SU-DHL-6 (cell line): ENCODE results near the gene IL17RE.

Experiments
- H2AFZ ChIP-seq: fragments of 200-600 bp; sonication (generic); 2 replicates; pipeline ENCODE4 v1.6.1; 2014; ENCODE audit warnings: low read depth, mild to moderate bottlenecking, moderate library complexity, mixed read lengths, antibody characterized with exemption, low read length; ENCODE audit not compliant: severe bottlenecking
- H3F3A ChIP-seq: fragments of 200-600 bp; shearing (Covaris generic); 2 replicates; pipeline ENCODE4 v1.6.0; 2016; ENCODE audit warnings: antibody characterized with exemption, mild to moderate bottlenecking; ENCODE audit not compliant: insufficient read depth
- H3K27ac ChIP-seq: fragments of 200-600 bp; sonication (generic); 2 replicates; pipeline ENCODE4 v1.5.1; 2016; ENCODE audit warnings: low read depth, mild to moderate bottlenecking, low read length, moderate library complexity, mixed read lengths
- H3K27me3 ChIP-seq: fragments of 200-600 bp; sonication (generic), shearing (Covaris generic); 2 replicates; pipeline ENCODE4 v1.6.0; 2014; ENCODE audit warnings: mild to moderate bottlenecking, low read length
- H3K36me3 ChIP-seq: fragments of 200-600 bp; sonication (generic); 2 replicates; pipeline ENCODE4 v1.6.1; 2014; ENCODE audit warnings: mild to moderate bottlenecking, low read length, mixed read lengths
- H3K4me2 ChIP-seq: fragments of 300-600, 200-600 bp; shearing (Covaris generic), sonication (generic); 2 replicates; pipeline ENCODE4 v1.6.0; 2014; ENCODE audit warnings: low read length, low read depth, mild to moderate bottlenecking; ENCODE audit not compliant: poor library complexity, severe bottlenecking
- H3K4me3 ChIP-seq: fragments of 200-600 bp; sonication (generic); 2 replicates; pipeline ENCODE4 v1.5.1; 2014; ENCODE audit warnings: antibody characterized with exemption, low read length, mild to moderate bottlenecking, mixed read lengths; ENCODE audit not compliant: insufficient read depth, poor library complexity, severe bottlenecking
- H3K79me2 ChIP-seq: fragments of 200-600 bp; sonication (generic); 2 replicates; pipeline ENCODE4 v1.6.1; 2014; ENCODE audit warnings: mild to moderate bottlenecking, low read length, moderate library complexity; ENCODE audit not compliant: insufficient read depth
- H3K9ac ChIP-seq: fragments of 200-600 bp; sonication (generic); 2 replicates; pipeline ENCODE4 v1.7.0; 2014; ENCODE audit warnings: mild to moderate bottlenecking, low read length
- H3K9me2 ChIP-seq: fragments of 200-600 bp; sonication (generic); replicated peaks from 2 replicates; pipeline ENCODE4 v1.6.1; 2014; ENCODE audit warnings: low read length; ENCODE audit not compliant: insufficient read depth
- H3K9me3 ChIP-seq: fragments of 200-600 bp; sonication (generic); 2 replicates; pipeline ENCODE4 v1.6.1; 2014; ENCODE audit warnings: low read length, mixed read lengths; ENCODE audit not compliant: insufficient read depth
- H4K20me1 ChIP-seq: fragments of 200-600 bp; sonication (generic); 2 replicates; pipeline ENCODE4 v1.6.1; 2014; ENCODE audit warnings: low read depth, mild to moderate bottlenecking, antibody characterized with exemption, low read length, moderate library complexity, mixed read lengths
- CTCF ChIP-seq: fragments of 200-600 bp; sonication (generic); IDR thresholded peaks from one replicate; pipeline ENCODE4 v1.5.1; 2017; ENCODE audit warnings: antibody characterized with exemption, mild to moderate bottlenecking, low read length, moderate library complexity; ENCODE audit not compliant: insufficient read depth, poor library complexity, severe bottlenecking
- EZH2phosphoT487 ChIP-seq: fragments of 200-600 bp; sonication (generic), shearing (Covaris generic); conservative IDR thresholded peaks from 2 replicates; pipeline ENCODE4 v1.6.1; 2018; ENCODE audit warnings: mild to moderate bottlenecking, antibody characterized with exemption, low read length, moderate library complexity, mixed read lengths

IL17RE gene

GRCh38 chr3:9934993-9935392, 32.3 kb downstream of the IL17RE start:
- no peaks in the 10 kb centered on the region for H3K36me3 ChIP-seq
- no peaks in the 10 kb centered on the region for H3K79me2 ChIP-seq
- H3K4me2 ChIP-seq, result peak overlapping the region; percentile 82
- H3K4me3 ChIP-seq, result peak overlapping the region; percentile 74
- no peak overlapping the region for H3K27ac ChIP-seq
- no peak for TF ChIP-seq EZH2phosphoT487
- TF ChIP-seq CTCF, result no peak
- 0 out of 2 replicates have a peak, but pooled peaks cover 4% of the 10 kb centered on the region for H3F3A ChIP-seq
- peak overlapping the region; percentile 74 for H3K9ac ChIP-seq
- no peaks in the 10 kb centered on the region for H4K20me1 ChIP-seq
- H2AFZ ChIP-seq, result no peak overlapping the region
- no peaks in the 10 kb centered on the region for H3K9me2 ChIP-seq
- H3K9me3 ChIP-seq, result no peaks in the 10 kb centered on the region
- H3K27me3 ChIP-seq, result no peaks in the 10 kb centered on the region

GRCh38 chr3:9935966-9936510, 33.4 kb downstream of the IL17RE start:
- Histone ChIP-seq H3K79me2 (no peaks in the 10 kb centered on the region), H3K9me3 (no peaks in the 10 kb centered on the region), H3F3A (0 out of 2 replicates have a peak, but pooled peaks cover 4% of the 10 kb centered on the region), H2AFZ (no peak overlapping the region), H4K20me1 (no peaks in the 10 kb centered on the region), H3K4me3 (no peak overlapping the region), H3K36me3 (no peaks in the 10 kb centered on the region), H3K9ac (no peak overlapping the region), H3K9me2 (no peaks in the 10 kb centered on the region), H3K4me2 (no peak overlapping the region), H3K27me3 (no peaks in the 10 kb centered on the region), H3K27ac (no peak overlapping the region)
- no peak for TF ChIP-seq CTCF
- TF ChIP-seq EZH2phosphoT487, result no peak

GRCh38 chr3:9937486-9938238, 35.0 kb downstream of the IL17RE start:
- Histone ChIP-seq H3K4me2 (no peak overlapping the region), H3K27me3 (no peaks in the 10 kb centered on the region), H3F3A (0 out of 2 replicates have a peak, but pooled peaks cover 4% of the 10 kb centered on the region), H4K20me1 (no peaks in the 10 kb centered on the region), H2AFZ (no peak overlapping the region), H3K27ac (no peak overlapping the region), H3K79me2 (no peaks in the 10 kb centered on the region), H3K9me3 (no peaks in the 10 kb centered on the region), H3K9me2 (no peaks in the 10 kb centered on the region), H3K4me3 (no peak overlapping the region), H3K36me3 (no peaks in the 10 kb centered on the region), H3K9ac (no peak overlapping the region)
- no peak for TF ChIP-seq EZH2phosphoT487
- no peak for TF ChIP-seq CTCF
